Thyroid gland (tissue), 4 donors: ENCODE data around the gene PCDHB1. TPM values are rescaled to one million over a fixed set of nuclear protein-coding genes. Genes with fewer than 3 reads are reported as not detected.
A peak's percentile ranks its signal among the peaks of the same experiment; 100 is the strongest.

Experiments
- DNase-seq, 2 donors: peaks; one replicate each; pipeline ENCODE4 v3.0.0-alpha.2; 2019
- H3K27ac ChIP-seq, 3 donors: fragments of 200-600 bp; sonication (generic); 1 replicate in 2 of 3; 2 replicates in 1 of 3; pipeline ENCODE4 v1.5.1; 2016 to 2019; ENCODE audit warnings: mild to moderate bottlenecking in 1 of 3, moderate library complexity in 1 of 3
- H3K27me3 ChIP-seq: fragments of 200-600 bp; sonication (generic); one replicate; pipeline ENCODE4 v1.5.1; 2019
- H3K36me3 ChIP-seq, 2 donors: fragments of 200-600 bp; sonication (generic); one replicate each; pipeline ENCODE4 v1.5.1; 2016 to 2019
- H3K4me1 ChIP-seq, 2 donors: fragments of 200-600 bp; sonication (generic); one replicate each; pipeline ENCODE4 v1.5.1; 2017 to 2019
- H3K4me3 ChIP-seq, 3 donors: fragments of 200-600 bp; sonication (generic); replicated peaks in 1 of 3; 1 replicate in 2 of 3; 2 replicates in 1 of 3; pipeline ENCODE4 v1.5.1; 2016; ENCODE audit warnings: mild to moderate bottlenecking in 1 of 3
- H3K9me3 ChIP-seq: fragments of 200-600 bp; sonication (generic); one replicate; pipeline ENCODE4 v1.5.1; 2017
- POLR2A ChIP-seq, 2 donors: fragments of 450-650 bp; IDR thresholded peaks; one replicate each; pipeline ENCODE4 v1.6.1; 2017; ENCODE audit warnings: antibody characterized with exemption in 2 of 2, mild to moderate bottlenecking in 2 of 2, moderate library complexity in 1 of 2
- WGBS, 2 donors: methylation state at CpG; one replicate each; pipeline ENCODE4 v1.1.5; 2017; 5-methylcytosine and 5-hydroxymethylcytosine counted together
- intact Hi-C: fragments of 100-400 bp; cut with DNase I; formaldehyde crosslinking; loops from one replicate; pipeline ENCODE4 v1.15.1; 2023
- total RNA-seq, 4 donors: library from RNA; depleted of rRNA; stranded (reverse); fragments of >200 nt; gene quantifications; one replicate each; pipeline ENCODE4 v1.2.3, GENCODE V29; 2016
- TF ChIP-seq, protein P1 (sequence below), 6 experiments: fragments of 200-600 bp in 3 of 6; fragments of 450-650 bp in 3 of 6; sonication (generic) in 3 of 6; IDR thresholded peaks; one replicate each; pipeline ENCODE4 v1.5.1; 2016 to 2019; ENCODE audit warnings: antibody characterized with exemption in 6 of 6, mild to moderate bottlenecking in 2 of 6, inconsistent platforms in 1 of 6, moderate library complexity in 1 of 6

Gene PCDHB1
- total RNA-seq, 4 donors from 2014 or later, result under 0.01 TPM; not detected in 3

DNA sequence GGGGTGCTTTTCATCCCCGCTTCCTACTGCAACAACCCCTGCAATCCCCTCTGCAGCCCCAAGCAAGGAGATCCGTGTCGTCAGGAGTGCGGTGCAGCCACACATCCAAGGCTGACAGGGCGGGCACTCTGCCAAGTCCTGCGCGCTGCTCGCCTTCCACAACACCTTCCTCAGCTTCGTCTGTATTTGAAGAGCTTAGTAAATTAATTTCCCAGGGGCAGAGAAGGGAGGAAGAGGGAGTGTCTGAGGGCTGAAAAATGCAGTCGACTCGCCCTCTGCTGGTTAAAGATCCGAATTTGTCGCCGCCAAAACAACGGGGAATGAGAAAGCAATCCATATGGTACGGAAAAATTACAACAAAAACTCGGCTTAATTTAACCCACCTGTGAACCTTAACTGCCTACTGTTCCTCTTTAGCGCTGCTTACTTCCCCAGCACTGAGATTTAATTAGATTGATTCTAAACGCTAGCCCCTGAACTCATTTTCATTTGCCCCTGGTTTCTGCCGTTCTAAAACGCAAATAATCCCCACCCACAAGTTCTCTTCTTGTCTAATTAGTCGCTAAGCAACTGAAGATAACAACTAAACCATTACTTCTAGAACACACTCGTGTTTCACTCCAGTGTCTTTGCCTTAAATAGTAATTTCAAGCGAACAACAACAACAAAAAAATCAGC is 10.9 kb upstream of the PCDHB1 start:
- no peaks in the 10 kb centered on the region for H3K9me3 ChIP-seq
- 10 to 13% methylated on average over 24 of the region's 24 CpGs for WGBS, 2 donors
- H3K4me1 ChIP-seq, result no peaks in the 10 kb centered on the region
- peak overlapping the region; percentile 75 to 80 (median 80) for H3K27ac ChIP-seq
- DNase-seq, result peak; percentile 44 to 61
- intact Hi-C loops, result no loop called here
- H3K27me3 ChIP-seq, result no peaks in the 10 kb centered on the region
- no peak for TF ChIP-seq POLR2A (IDR thresholded peaks at IDR 0.05)
- TF ChIP-seq, protein P1, sequence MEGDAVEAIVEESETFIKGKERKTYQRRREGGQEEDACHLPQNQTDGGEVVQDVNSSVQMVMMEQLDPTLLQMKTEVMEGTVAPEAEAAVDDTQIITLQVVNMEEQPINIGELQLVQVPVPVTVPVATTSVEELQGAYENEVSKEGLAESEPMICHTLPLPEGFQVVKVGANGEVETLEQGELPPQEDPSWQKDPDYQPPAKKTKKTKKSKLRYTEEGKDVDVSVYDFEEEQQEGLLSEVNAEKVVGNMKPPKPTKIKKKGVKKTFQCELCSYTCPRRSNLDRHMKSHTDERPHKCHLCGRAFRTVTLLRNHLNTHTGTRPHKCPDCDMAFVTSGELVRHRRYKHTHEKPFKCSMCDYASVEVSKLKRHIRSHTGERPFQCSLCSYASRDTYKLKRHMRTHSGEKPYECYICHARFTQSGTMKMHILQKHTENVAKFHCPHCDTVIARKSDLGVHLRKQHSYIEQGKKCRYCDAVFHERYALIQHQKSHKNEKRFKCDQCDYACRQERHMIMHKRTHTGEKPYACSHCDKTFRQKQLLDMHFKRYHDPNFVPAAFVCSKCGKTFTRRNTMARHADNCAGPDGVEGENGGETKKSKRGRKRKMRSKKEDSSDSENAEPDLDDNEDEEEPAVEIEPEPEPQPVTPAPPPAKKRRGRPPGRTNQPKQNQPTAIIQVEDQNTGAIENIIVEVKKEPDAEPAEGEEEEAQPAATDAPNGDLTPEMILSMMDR (IDR thresholded peaks at IDR 0.05), result peak in 5 of 6 experiments; percentile 24 to 82 (median 64)
- no peaks in the 10 kb centered on the region for H3K36me3 ChIP-seq
- peak overlapping the region in 2 of 3 donors; percentile 17 to 71 for H3K4me3 ChIP-seq

DNA sequence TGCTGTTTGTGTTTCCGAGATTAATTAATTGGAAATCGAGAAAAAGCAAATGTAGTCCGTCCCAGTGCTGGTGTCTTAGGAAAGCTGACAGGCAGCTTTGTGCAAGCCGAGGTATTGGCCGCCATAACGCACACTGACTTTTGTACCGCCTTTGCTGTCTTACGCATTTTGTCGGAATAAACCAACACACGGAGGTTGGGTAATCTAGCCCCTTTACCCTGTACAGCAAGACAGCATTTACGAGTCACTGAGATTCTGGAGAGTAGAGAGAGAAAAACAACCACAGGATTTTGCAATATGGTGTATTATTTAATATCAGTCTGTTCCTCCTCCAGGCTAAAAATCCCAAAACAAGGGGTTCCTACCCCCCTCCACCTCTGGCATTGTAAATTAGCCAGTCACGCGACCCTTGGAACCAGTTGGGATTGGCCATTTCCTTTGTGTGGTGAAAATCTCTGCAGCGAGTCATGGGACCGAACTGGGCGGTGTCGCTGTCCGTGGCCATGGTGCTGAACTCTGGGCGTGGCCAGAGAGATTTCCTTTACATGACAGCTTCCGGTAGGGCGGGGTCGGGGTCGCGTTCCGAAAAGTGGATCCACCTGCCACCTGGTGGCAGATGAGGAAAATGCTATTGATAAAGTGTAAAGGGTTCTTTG is 10.3 kb upstream of the PCDHB1 start:
- intact Hi-C loops, result no loop called here
- Histone ChIP-seq H3K4me1 (no peaks in the 10 kb centered on the region), H3K27ac (peak overlapping the region; percentile 75 to 80 (median 80)), H3K9me3 (no peaks in the 10 kb centered on the region), H3K36me3 (no peaks in the 10 kb centered on the region), H3K4me3 (peak overlapping the region in 2 of 3 donors; percentile 17 to 71), H3K27me3 (no peaks in the 10 kb centered on the region)
- peak; percentile 69 to 85 for TF ChIP-seq POLR2A (IDR thresholded peaks at IDR 0.05)
- TF ChIP-seq, protein P1 (IDR thresholded peaks at IDR 0.05), result peak; percentile 57 to 94 (median 79)
- WGBS, 2 donors, result 6 to 7% methylated on average over 25 of the region's 25 CpGs
- peak; percentile 97 for DNase-seq

GRCh38 chr5:141041427-141041785 is 9.8 kb upstream of the PCDHB1 start:
- no peak for DNase-seq
- H3K27ac ChIP-seq, result no peak overlapping the region
- intact Hi-C loops, result no loop called here
- H3K4me1 ChIP-seq, result no peaks in the 10 kb centered on the region
- no peaks in the 10 kb centered on the region for H3K9me3 ChIP-seq
- no peak overlapping the region for H3K4me3 ChIP-seq
- no peaks in the 10 kb centered on the region for H3K36me3 ChIP-seq
- H3K27me3 ChIP-seq, result no peaks in the 10 kb centered on the region
- 16 to 23% methylated on average over 4 of the region's 4 CpGs for WGBS, 2 donors
- TF ChIP-seq POLR2A (IDR thresholded peaks at IDR 0.05), result no peak
- TF ChIP-seq, protein P1 (IDR thresholded peaks at IDR 0.05), result no peak

- 50 to 65% methylated on average over 1 of the region's 1 CpG for WGBS, 2 donors
- no peaks in the 10 kb centered on the region for H3K4me1 ChIP-seq
- H3K27me3 ChIP-seq, result no peaks in the 10 kb centered on the region
- no peaks in the 10 kb centered on the region for H3K9me3 ChIP-seq
- intact Hi-C loops, result no loop called here
- no peak overlapping the region for H3K27ac ChIP-seq
- H3K4me3 ChIP-seq, result no peak overlapping the region
- no peak for TF ChIP-seq POLR2A (IDR thresholded peaks at IDR 0.05)
- TF ChIP-seq, protein P1 (IDR thresholded peaks at IDR 0.05), result no peak
- H3K36me3 ChIP-seq, result no peaks in the 10 kb centered on the region
- no peak for DNase-seq
These were observed 8.6 kb upstream of the PCDHB1 start for GRCh38 chr5:141042555-141042954.

- 2 to 8% methylated on average over 15 to 18 of the region's 19 CpGs for WGBS, 2 donors
- DNase-seq, result peak in 1 of 2 donors; percentile 14
- peak overlapping the region in 2 of 3 donors; percentile 22 to 27 for H3K4me3 ChIP-seq
- TF ChIP-seq POLR2A (IDR thresholded peaks at IDR 0.05), result no peak
- TF ChIP-seq, protein P1 (IDR thresholded peaks at IDR 0.05), result no peak
- H3K27ac ChIP-seq, result no peak overlapping the region
- H3K4me1 ChIP-seq, result peaks cover 4 to 6% of the 10 kb centered on the region in 2 donors
- intact Hi-C loops, result no loop called here
- no peaks in the 10 kb centered on the region for H3K27me3 ChIP-seq
- no peaks in the 10 kb centered on the region for H3K9me3 ChIP-seq
- no peaks in the 10 kb centered on the region for H3K36me3 ChIP-seq
These were observed 320 bp downstream of the PCDHB1 start for GRCh38 chr5:141051521-141051866.
